LNCaP clone FGC (cell line): ENCODE data around the gene PEX14.

ENCODE experiments used
- DNase-seq: peaks from one replicate; pipeline ENCODE4 v3.0.0-alpha.2; 2011; ENCODE audit warnings: low read depth
- H3K4me3 ChIP-seq: 2 replicates; pipeline ENCODE4 v1.5.1; 2011; ENCODE audit warnings: mild to moderate bottlenecking, low read depth, low read length, control low read depth
- TF ChIP-seq, protein P1 (sequence below): IDR thresholded peaks from 2 replicates; pipeline ENCODE4 v1.5.1; 2012; ENCODE audit warnings: mild to moderate bottlenecking; ENCODE audit not compliant: control insufficient read depth, insufficient read depth; ENCODE audit errors: extremely low read depth

Gene PEX14

DNA sequence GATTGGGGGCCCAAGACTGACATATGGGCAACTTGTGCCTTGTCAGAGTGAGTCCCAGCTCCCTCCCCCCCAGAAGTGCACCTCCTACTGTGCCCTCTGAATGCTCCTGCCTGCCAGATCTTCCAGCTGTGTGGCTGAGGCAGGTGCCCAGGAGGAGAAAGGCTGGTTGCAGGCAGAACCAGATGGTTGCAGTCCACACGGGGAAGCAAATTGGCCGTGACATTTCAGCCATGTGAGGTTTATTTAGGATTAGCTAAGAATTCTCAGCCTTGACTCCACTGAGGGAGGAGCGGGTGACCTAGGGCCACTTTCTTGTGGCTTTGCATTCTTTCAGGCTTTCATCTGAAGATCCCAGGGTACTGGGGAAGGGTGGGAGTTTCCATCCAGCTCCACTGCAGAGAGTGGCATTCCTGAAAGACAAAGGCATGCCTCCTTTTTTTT is 33.8 kb downstream of the PEX14 start:
- H3K4me3 ChIP-seq: no peak overlapping the region
- TF ChIP-seq, protein P1, sequence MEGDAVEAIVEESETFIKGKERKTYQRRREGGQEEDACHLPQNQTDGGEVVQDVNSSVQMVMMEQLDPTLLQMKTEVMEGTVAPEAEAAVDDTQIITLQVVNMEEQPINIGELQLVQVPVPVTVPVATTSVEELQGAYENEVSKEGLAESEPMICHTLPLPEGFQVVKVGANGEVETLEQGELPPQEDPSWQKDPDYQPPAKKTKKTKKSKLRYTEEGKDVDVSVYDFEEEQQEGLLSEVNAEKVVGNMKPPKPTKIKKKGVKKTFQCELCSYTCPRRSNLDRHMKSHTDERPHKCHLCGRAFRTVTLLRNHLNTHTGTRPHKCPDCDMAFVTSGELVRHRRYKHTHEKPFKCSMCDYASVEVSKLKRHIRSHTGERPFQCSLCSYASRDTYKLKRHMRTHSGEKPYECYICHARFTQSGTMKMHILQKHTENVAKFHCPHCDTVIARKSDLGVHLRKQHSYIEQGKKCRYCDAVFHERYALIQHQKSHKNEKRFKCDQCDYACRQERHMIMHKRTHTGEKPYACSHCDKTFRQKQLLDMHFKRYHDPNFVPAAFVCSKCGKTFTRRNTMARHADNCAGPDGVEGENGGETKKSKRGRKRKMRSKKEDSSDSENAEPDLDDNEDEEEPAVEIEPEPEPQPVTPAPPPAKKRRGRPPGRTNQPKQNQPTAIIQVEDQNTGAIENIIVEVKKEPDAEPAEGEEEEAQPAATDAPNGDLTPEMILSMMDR: no peak
- no peak for DNase-seq

DNA sequence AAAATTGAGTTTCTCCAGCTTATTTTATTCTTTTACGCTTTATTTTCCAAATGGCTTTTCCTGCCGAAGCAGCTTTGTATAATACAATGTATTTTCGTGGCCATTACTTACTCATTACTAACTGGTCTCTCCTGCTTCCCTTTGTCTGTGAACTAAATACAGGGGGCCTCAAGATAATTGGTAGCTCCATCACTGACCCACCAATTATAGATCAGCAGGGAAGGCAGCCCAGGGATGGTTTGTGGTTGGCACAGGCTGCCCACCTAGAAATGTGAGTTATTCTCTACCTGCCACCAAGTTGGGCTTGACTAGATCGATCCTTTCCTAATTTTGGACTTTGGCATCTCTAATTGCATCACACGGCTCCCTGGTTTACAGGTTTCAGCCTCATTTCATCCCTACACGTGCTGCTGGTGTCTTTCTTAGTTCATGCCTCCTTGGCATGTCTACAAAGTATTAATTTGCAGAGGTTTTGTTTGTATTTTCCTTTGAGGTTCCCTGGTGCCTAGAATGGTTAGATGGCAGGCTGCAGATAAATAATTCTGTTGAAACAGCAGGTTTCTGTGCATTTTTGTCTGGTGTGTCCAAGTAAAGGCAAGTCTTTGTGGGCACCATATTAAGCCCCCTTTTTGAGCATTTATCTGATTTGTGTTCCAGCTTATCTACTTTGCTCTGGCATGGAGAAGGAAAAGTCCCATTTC is 35.2 kb downstream of the PEX14 start:
- DNase-seq: no peak
- H3K4me3 ChIP-seq: no peak overlapping the region
- TF ChIP-seq, protein P1: no peak

DNA sequence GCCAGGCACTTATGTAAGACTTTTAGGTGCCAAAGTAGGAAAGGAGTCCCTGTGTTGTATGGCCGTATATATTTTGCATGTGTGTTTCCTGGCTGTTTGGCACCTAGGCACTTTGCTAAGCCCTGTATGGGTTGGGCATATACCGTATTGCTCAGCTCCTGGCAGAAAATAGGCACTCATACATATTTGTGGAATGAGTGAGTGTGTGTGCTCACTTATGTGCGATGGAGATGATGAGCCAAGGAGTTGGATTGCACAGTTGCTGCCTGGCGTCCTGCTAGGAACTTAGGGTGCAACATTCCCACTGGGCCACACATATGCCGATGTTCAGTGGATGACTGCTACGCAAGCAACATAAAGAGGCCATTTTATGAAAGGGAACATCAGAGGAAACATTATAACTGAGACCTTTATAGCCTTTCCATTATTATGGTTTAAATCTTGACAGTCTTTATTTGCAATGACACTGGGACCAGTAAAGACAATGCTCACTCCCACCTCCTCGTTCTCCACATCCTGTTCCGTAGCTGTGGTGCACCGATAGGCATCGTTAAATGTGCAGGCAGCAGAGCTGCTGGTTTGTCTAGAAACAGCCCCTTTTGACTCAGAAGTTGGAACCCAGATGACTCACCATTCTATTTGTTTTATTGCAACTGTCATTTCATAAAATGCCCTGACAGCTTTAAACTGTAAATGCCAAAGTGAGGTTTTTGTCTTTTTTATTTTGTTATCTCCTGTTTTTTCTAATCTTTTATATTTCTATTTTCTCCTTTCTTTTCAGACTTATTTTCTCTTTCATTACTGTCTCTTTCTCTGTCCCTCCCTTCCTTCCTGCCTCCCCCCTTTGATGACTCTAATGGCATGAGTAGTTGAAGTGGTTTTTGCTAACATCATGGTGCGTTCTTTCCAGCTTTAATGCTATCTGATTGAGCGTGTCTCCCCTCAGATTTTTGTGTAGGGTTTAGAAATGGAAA is 36.1 kb downstream of the PEX14 start:
- TF ChIP-seq, protein P1: no peak
- no peak for DNase-seq
- peak overlapping the region; percentile 19 for H3K4me3 ChIP-seq

DNA sequence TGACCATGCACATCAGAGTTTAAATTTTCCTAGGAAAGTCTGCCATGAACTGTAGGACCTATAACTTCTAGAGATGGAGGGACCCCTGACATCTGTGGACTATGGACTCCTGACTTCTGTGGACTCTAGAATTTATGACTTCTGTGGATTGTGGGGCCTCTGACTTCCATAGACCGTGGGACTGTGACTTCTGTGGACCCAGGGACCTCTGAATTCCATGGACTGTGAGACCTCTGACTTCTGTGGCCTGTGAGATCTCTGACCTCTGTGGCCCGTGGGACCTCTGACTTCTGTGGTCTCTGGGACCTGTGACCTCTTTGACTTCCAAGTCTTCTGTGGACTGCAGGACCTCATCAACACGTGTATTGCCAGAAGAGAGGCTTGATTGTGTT is 36.7 kb downstream of the PEX14 start:
- no peak for DNase-seq
- TF ChIP-seq, protein P1: no peak
- H3K4me3 ChIP-seq: peak overlapping the region; percentile 19; the same call in 1 of the 2 replicates

DNA sequence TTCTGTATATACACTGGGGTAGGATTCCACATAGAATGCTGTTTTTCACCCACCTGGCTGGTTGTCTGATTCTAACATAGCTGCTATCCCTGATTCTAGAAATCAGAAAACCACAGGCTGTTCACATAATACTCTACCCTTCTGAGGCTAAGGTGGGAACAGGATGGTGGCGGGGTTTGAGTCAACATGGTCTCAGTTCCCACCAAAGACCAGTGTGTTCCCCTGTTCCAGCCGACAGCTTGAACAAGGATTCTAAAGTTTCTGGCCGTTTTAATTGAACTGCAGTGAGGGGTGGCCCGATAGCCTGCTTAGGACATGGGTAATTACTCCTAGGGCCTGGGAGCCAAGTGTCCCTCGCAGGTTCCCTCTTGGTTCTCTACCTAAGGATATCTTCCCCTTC is 38.4 kb downstream of the PEX14 start:
- TF ChIP-seq, protein P1: no peak
- H3K4me3 ChIP-seq: no peak overlapping the region
- DNase-seq: no peak

DNA sequence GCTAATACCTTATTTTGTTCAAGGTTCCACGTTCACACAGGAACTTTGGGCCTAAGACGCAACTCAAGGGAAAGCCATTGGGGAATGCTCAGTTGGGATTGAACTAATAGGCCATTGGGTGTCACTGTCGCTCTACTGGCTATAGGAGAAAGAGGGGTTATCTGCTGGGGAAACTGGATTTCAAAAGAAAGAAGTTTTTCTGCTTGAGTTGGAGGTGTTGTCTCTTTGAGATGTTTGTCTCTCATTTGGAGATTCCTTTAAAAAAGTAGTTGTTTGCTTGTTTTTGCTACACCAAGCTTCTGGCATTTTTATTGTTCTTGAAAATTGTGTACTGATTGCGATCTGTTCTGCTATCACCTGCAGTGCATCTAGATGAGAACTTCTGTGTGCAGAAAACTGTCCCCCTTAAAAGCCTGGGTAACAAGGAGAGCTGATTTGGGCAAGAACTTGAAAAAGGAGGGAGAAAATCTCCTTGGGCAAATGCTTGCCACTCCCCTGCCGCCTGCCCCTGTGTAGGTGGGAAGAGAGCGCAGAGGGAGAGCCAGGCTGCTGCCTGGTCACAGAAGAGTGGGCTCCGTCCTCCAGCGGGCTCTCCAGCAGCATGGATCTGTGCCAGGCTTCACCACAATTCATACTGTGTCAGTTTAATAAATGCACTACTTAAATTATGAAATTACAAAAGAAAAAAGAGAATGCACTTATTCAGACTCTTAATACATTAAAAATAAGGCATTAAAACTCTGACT is 39.9 kb downstream of the PEX14 start:
- no peak for DNase-seq
- TF ChIP-seq, protein P1: peak; percentile 90
- no peak overlapping the region for H3K4me3 ChIP-seq
